HepG2 (cell line): ENCODE data around the gene FABP1. TPM values are rescaled to one million over a fixed set of nuclear protein-coding genes. Genes with fewer than 3 reads are reported as not detected.

Experiments used
- CREM ChIP-seq, 2 experiments: sonication (generic) in 1 of 2; formaldehyde crosslinking in 1 of 2; IDR thresholded peaks; 2 replicates each; pipeline versions ENCODE4 v1.4.0 to v1.6.1; 2016 to 2020; ENCODE audit warnings: antibody characterized with exemption in 1 of 2, mild to moderate bottlenecking in 1 of 2, missing genetic modification reagents in 1 of 2
- E2F1 ChIP-seq: sonication (generic); formaldehyde crosslinking; IDR thresholded peaks from 2 replicates; pipeline ENCODE4 v1.5.0; 2020; ENCODE audit warnings: missing genetic modification reagents
- ELF1 ChIP-seq: sonication (generic); formaldehyde crosslinking; IDR thresholded peaks from 2 replicates; pipeline ENCODE4 v1.4.0; 2020; ENCODE audit warnings: missing genetic modification reagents
- KAT2B ChIP-seq: fragments of 150-350 bp; IDR thresholded peaks from 2 replicates; pipeline ENCODE4 v1.6.1; 2014; ENCODE audit warnings: low read depth, low read length, borderline replicate concordance
- KLF15 ChIP-seq: sonication (generic); formaldehyde crosslinking; IDR thresholded peaks from 2 replicates; pipeline ENCODE4 v1.8.1; 2023; ENCODE audit warnings: borderline replicate concordance, mild to moderate bottlenecking, inconsistent platforms, missing genetic modification reagents, mixed read lengths
- MEIS1 ChIP-seq: sonication (generic); formaldehyde crosslinking; IDR thresholded peaks from 2 replicates; pipeline ENCODE4 v1.9.0; 2021; ENCODE audit warnings: mild to moderate bottlenecking, missing genetic modification reagents, moderate library complexity, borderline replicate concordance
- MLX ChIP-seq: IDR thresholded peaks from 2 replicates; pipeline ENCODE4 v1.6.1; 2016
- MXD4 ChIP-seq: IDR thresholded peaks from 2 replicates; pipeline ENCODE4 v1.6.1; 2016; ENCODE audit warnings: mild to moderate bottlenecking, missing biosample characterization, missing genetic modification reagents
- MYPOP ChIP-seq: sonication (generic); formaldehyde crosslinking; IDR thresholded peaks from 2 replicates; pipeline ENCODE4 v1.8.1; 2023; ENCODE audit warnings: mild to moderate bottlenecking, moderate library complexity, missing genetic modification reagents
- PBX2 ChIP-seq: IDR thresholded peaks from 2 replicates; pipeline ENCODE4 v1.6.1; 2016; ENCODE audit warnings: control low read depth
- SMAD3 ChIP-seq: sonication (generic); formaldehyde crosslinking; IDR thresholded peaks from 2 replicates; pipeline ENCODE4 v1.4.0; 2020; ENCODE audit warnings: missing genetic modification reagents
- ZMYM4 ChIP-seq: sonication (generic); formaldehyde crosslinking; IDR thresholded peaks from 2 replicates; pipeline ENCODE4 v1.8.1; 2023; ENCODE audit warnings: mild to moderate bottlenecking, missing genetic modification reagents
- ZNF256 ChIP-seq: sonication (generic); formaldehyde crosslinking; conservative IDR thresholded peaks from 2 replicates; pipeline ENCODE4 v1.4.0; 2020; ENCODE audit warnings: missing genetic modification reagents
- ZNF326 ChIP-seq: sonication (generic); formaldehyde crosslinking; IDR thresholded peaks from 2 replicates; pipeline ENCODE4 v1.4.0; 2020; ENCODE audit warnings: missing genetic modification reagents, borderline replicate concordance
- ZNF354B ChIP-seq: sonication (generic); formaldehyde crosslinking; IDR thresholded peaks from 2 replicates; pipeline ENCODE4 v1.8.0; 2022; ENCODE audit warnings: mild to moderate bottlenecking, missing genetic modification reagents
- ZNF574 ChIP-seq: sonication (generic); formaldehyde crosslinking; IDR thresholded peaks from 2 replicates; pipeline ENCODE4 v1.4.0; 2020; ENCODE audit warnings: missing genetic modification reagents
- polyA plus RNA-seq, 8 experiments: library from polyadenylated mRNA; depleted of rRNA in 3 of 8; stranded (reverse) in 7 of 8; unstranded in 1 of 8; fragments of >200 nt; fragmentation: Illumina TruSeq in 4 of 8; extraction: Trizol in 4 of 8; gene quantifications; 2 replicates each; pipeline versions ENCODE4 v1.2.1 to v1.2.3, GENCODE V29; 2011 to 2016; ENCODE audit warnings: low read depth in 4 of 8, missing spikeins in 1 of 8, mixed read lengths in 1 of 8; ENCODE audit not compliant: insufficient read depth in 1 of 8
- total RNA-seq, 5 experiments: library from RNA; depleted of rRNA; stranded (reverse); fragments of >200 nt; fragmentation: Illumina TruSeq; extraction: Trizol; gene quantifications; 2 replicates each; pipeline ENCODE4 v1.2.3, GENCODE V29; 2016; ENCODE audit warnings: low read depth in 1 of 5
- TF ChIP-seq, protein P1 (sequence below): sonication (generic); formaldehyde crosslinking; IDR thresholded peaks from 2 replicates; pipeline ENCODE4 v1.4.0; 2020; ENCODE audit warnings: missing genetic modification reagents

The FABP1 gene
- total and polyA plus RNA-seq, 2 of the 13 experiments (the other 11 are each of a cell fraction or from before 2014, with no cell fraction given), result 644 to 1,608 TPM

- TF ChIP-seq ELF1 (no peak), E2F1 (CRISPR knock-in tag) (peak; percentile 29; the same call in 1 of the 2 replicates), SMAD3 (0 out of 2 replicates have a peak, but pooled peaks have one; percentile 28), ZNF354B (0 out of 2 replicates have a peak, but pooled peaks have one; percentile 76), ZNF256 (no peak), PBX2 (no peak), KLF15 (no peak), KAT2B (no peak), MEIS1 (0 out of 2 replicates have a peak, but pooled peaks have one; percentile 81), ZNF574 (CRISPR knock-in tag) (peak; percentile 54; the same call in 1 of the 2 replicates), MXD4 (no peak), CREM (IDR thresholded peaks at IDR 0.05) (no peak), CREM (CRISPR knock-in tag; IDR thresholded peaks at IDR 0.05) (no peak), ZNF326 (CRISPR knock-in tag) (peak; percentile 22; the same call in 1 of the 2 replicates), MYPOP (CRISPR knock-in tag) (no peak), ZMYM4 (CRISPR knock-in tag) (peak; percentile 47; the same call in 1 of the 2 replicates), MLX (no peak)
- TF ChIP-seq, protein P1, sequence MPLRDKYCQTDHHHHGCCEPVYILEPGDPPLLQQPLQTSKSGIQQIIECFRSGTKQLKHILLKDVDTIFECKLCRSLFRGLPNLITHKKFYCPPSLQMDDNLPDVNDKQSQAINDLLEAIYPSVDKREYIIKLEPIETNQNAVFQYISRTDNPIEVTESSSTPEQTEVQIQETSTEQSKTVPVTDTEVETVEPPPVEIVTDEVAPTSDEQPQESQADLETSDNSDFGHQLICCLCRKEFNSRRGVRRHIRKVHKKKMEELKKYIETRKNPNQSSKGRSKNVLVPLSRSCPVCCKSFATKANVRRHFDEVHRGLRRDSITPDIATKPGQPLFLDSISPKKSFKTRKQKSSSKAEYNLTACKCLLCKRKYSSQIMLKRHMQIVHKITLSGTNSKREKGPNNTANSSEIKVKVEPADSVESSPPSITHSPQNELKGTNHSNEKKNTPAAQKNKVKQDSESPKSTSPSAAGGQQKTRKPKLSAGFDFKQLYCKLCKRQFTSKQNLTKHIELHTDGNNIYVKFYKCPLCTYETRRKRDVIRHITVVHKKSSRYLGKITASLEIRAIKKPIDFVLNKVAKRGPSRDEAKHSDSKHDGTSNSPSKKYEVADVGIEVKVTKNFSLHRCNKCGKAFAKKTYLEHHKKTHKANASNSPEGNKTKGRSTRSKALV (CRISPR knock-in tag), result peak; percentile 69; the same call in 1 of the 2 replicates
Measured at GRCh38 chr2:88122141-88122884, 5.5 kb downstream of the FABP1 start (continued).
